ENCODE data around the gene MRPL10. TPM values are rescaled to one million over a fixed set of nuclear protein-coding genes. Genes with fewer than 3 reads are reported as not detected.

Gene MRPL10
- total RNA-seq, 1 experiment from 2014 or later: 74.2 TPM

GRCh38 chr17:47831934-47832327, 590 bp upstream of the MRPL10 start:
- Histone ChIP-seq H3K36me3 (ENCODE audit: low read depth, low read length) (peaks cover 13% of the 10 kb centered on the region), H3K9me3 (ENCODE audit: low read length) (no peaks in the 10 kb centered on the region), H3K79me2 (ENCODE audit: low read length) (peaks cover 28% of the 10 kb centered on the region), H3F3A (ENCODE audit: low read length, unreplicated experiment) (no peaks in the 10 kb centered on the region), H2AFZ (ENCODE audit: low read length) (peak overlapping the region; percentile 85), H3K4me1 (ENCODE audit: insufficient read depth, low read length) (peaks cover 17% of the 10 kb centered on the region), H3K4me2 (ENCODE audit: low read length) (peak overlapping the region; percentile 95), H3K9ac (ENCODE audit: low read length) (peak overlapping the region; percentile 74), H3K9me2 (replicated peaks; ENCODE audit: low read length) (no peaks in the 10 kb centered on the region), H3K27me3 (ENCODE audit: low read length) (no peaks in the 10 kb centered on the region), H3K4me3 (ENCODE audit: low read length) (peak overlapping the region; percentile 71), H4K20me1 (ENCODE audit: low read length) (no peaks in the 10 kb centered on the region), H3K27ac (ENCODE audit: low read length) (peak overlapping the region; percentile 1; the same call in 1 of the 2 replicates)
- DNase-seq (no peak), ATAC-seq (peak; percentile 27; the same call in 1 of the 2 replicates)
- intact Hi-C loops (cut with micrococcal nuclease): loop anchor here (1.0 to 2.0 kb wide), 2 partner anchors 11 to 55 kb away; partner anchors contain the start of gene OSBPL7
- ChIA-PET POLR2A (ENCODE audit: unreplicated experiment) (interaction anchor here (0.6 to 1.0 kb wide), 4 partner anchors 10 to 216 kb away, joined by 3 to 8 read pairs (median 4); partner anchors contain the start of genes NFE2L1 and OSBPL7), CTCF (interaction anchor here (0.6 to 1.0 kb wide), 2 partner anchors 9 to 547 kb away, joined by 3 to 5 read pairs; partner anchors contain the start of gene SCRN2)
- TF ChIP-seq EZH2phosphoT487 (IDR thresholded peaks at IDR 0.05; ENCODE audit: borderline replicate concordance, low read length) (no peak), EZH2 (IDR thresholded peaks at IDR 0.05; ENCODE audit: low read length, unreplicated experiment) (no peak), CTCF (conservative IDR thresholded peaks at IDR 0.05; ENCODE audit: low read depth, low read length) (no peak)
- BruUV-seq (replicated peaks): TSS peak; percentile 85

- peak overlapping the region; percentile 74 for H3K9ac ChIP-seq (ENCODE audit: low read length)
- no peaks in the 10 kb centered on the region for H3K9me3 ChIP-seq (ENCODE audit: low read length)
- H4K20me1 ChIP-seq (ENCODE audit: low read length): no peaks in the 10 kb centered on the region
- H3K9me2 ChIP-seq (replicated peaks; ENCODE audit: low read length): no peaks in the 10 kb centered on the region
- no peak for TF ChIP-seq EZH2phosphoT487 (IDR thresholded peaks at IDR 0.05; ENCODE audit: borderline replicate concordance, low read length)
- CTCF ChIA-PET: interaction anchor here (0.9 kb wide), 1 partner anchor 14 kb away, joined by 3 read pairs; no protein-coding TSS in a partner anchor
- ATAC-seq (no peak), DNase-seq (no peak)
- POLR2A ChIA-PET (ENCODE audit: unreplicated experiment): interaction anchor here (0.6 kb wide), 1 partner anchor 63 kb away, joined by 3 read pairs; no protein-coding TSS in a partner anchor
- H3K4me3 ChIP-seq (ENCODE audit: low read length): peak overlapping the region; percentile 71
- H3K27me3 ChIP-seq (ENCODE audit: low read length): no peaks in the 10 kb centered on the region
- H3K36me3 ChIP-seq (ENCODE audit: low read depth, low read length): peaks cover 23% of the 10 kb centered on the region
- H3F3A ChIP-seq (ENCODE audit: low read length, unreplicated experiment): no peaks in the 10 kb centered on the region
- no peak overlapping the region for H2AFZ ChIP-seq (ENCODE audit: low read length)
- H3K4me2 ChIP-seq (ENCODE audit: low read length): peak overlapping the region; percentile 95
- H3K79me2 ChIP-seq (ENCODE audit: low read length): peaks cover 28% of the 10 kb centered on the region
- intact Hi-C loops (cut with micrococcal nuclease): loop anchor here (1.0 to 2.0 kb wide), 2 partner anchors 9 to 54 kb away; partner anchors contain the start of gene OSBPL7
- H3K27ac ChIP-seq (ENCODE audit: low read length): peak overlapping the region; percentile 11
- peaks cover 17% of the 10 kb centered on the region for H3K4me1 ChIP-seq (ENCODE audit: insufficient read depth, low read length)
- no TSS peak for BruUV-seq (replicated peaks)
These were observed 842 bp downstream of the MRPL10 start for GRCh38 chr17:47830396-47831002.

GRCh38 chr17:47829870-47830269, 1.5 kb downstream of the MRPL10 start:
- H3K4me1 ChIP-seq (ENCODE audit: insufficient read depth, low read length): peaks cover 17% of the 10 kb centered on the region
- ATAC-seq: no peak
- POLR2A ChIA-PET (ENCODE audit: unreplicated experiment): no interaction called here
- H2AFZ ChIP-seq (ENCODE audit: low read length): no peak overlapping the region
- H3K79me2 ChIP-seq (ENCODE audit: low read length): peaks cover 28% of the 10 kb centered on the region
- peaks cover 26% of the 10 kb centered on the region for H3K36me3 ChIP-seq (ENCODE audit: low read depth, low read length)
- H3K9me2 ChIP-seq (replicated peaks; ENCODE audit: low read length): no peaks in the 10 kb centered on the region
- H3K27ac ChIP-seq (ENCODE audit: low read length): no peak overlapping the region
- CTCF ChIA-PET: interaction anchor here (1.1 kb wide), 1 partner anchor 117 kb away, joined by 3 read pairs; no protein-coding TSS in a partner anchor
- intact Hi-C loops (cut with micrococcal nuclease): loop anchor here (2.0 kb wide), 1 partner anchor 53 kb away; no protein-coding TSS in a partner anchor
- no peaks in the 10 kb centered on the region for H3F3A ChIP-seq (ENCODE audit: low read length, unreplicated experiment)
- no peaks in the 10 kb centered on the region for H3K27me3 ChIP-seq (ENCODE audit: low read length)
- H4K20me1 ChIP-seq (ENCODE audit: low read length): no peaks in the 10 kb centered on the region
- no peaks in the 10 kb centered on the region for H3K9me3 ChIP-seq (ENCODE audit: low read length)
- peak overlapping the region; percentile 95 for H3K4me2 ChIP-seq (ENCODE audit: low read length)
- no TSS peak for BruUV-seq (replicated peaks)
- no peak for TF ChIP-seq EZH2 (IDR thresholded peaks at IDR 0.05; ENCODE audit: low read length, unreplicated experiment)
- DNase-seq: no peak
- no peak overlapping the region for H3K9ac ChIP-seq (ENCODE audit: low read length)
- H3K4me3 ChIP-seq (ENCODE audit: low read length): peak overlapping the region; percentile 71

Measured in PC-3 (cell line).